ENCODE measurements around the gene MYH8. TPM values are rescaled to one million over a fixed set of nuclear protein-coding genes. Genes with fewer than 3 reads are reported as not detected.

The MYH8 gene
- total and polyA plus RNA-seq, 2 experiments from 2014 or later: not detected

GRCh38 chr17:10394201-10394887 is 27.4 kb downstream of the MYH8 start (continued):
- no peak for TF ChIP-seq ZNF114 (CRISPR knock-in tag; IDR thresholded peaks at IDR 0.05)
- TF ChIP-seq NANOG (IDR thresholded peaks at IDR 0.05; ENCODE audit: borderline replicate concordance): no peak

- no peaks in the 10 kb centered on the region for H3K27me3 ChIP-seq (ENCODE audit: insufficient read depth)
- TF ChIP-seq ZNF331 (CRISPR knock-in tag; IDR thresholded peaks at IDR 0.05; ENCODE audit: low read depth) (no peak), NANOG (IDR thresholded peaks at IDR 0.05; ENCODE audit: borderline replicate concordance) (no peak), EZH2 (IDR thresholded peaks at IDR 0.05; ENCODE audit: low read depth, unreplicated experiment) (no peak), ZNF462 (CRISPR knock-in tag; IDR thresholded peaks at IDR 0.05) (no peak), CREB1 (CRISPR knock-in tag; IDR thresholded peaks at IDR 0.05; ENCODE audit: low read depth) (no peak), STAT1 (IDR thresholded peaks at IDR 0.05; ENCODE audit: unreplicated experiment) (no peak)
- H3K36me3 ChIP-seq (ENCODE audit: insufficient read depth): no peaks in the 10 kb centered on the region
- no peaks in the 10 kb centered on the region for H3K36me3 Mint-ChIP-seq (ENCODE audit: low read depth)
- no peaks in the 10 kb centered on the region for H3F3A ChIP-seq (replicated peaks; ENCODE audit: low read depth)
- no peaks in the 10 kb centered on the region for H3K79me2 ChIP-seq (replicated peaks; ENCODE audit: insufficient read depth)
- H3K27ac ChIP-seq (ENCODE audit: low read depth): no peak overlapping the region
- ATAC-seq: no peak
- no peak for DNase-seq (ENCODE audit: low spot score)
- H3K27me3 Mint-ChIP-seq (ENCODE audit: insufficient read depth, low read depth, poor library complexity): peaks cover 1% of the 10 kb centered on the region
- H3K9me2 ChIP-seq (ENCODE audit: insufficient read depth): no peaks in the 10 kb centered on the region; the same call in 1 of the 2 replicates
- H3K4me1 Mint-ChIP-seq: no peaks in the 10 kb centered on the region
- H2AFZ ChIP-seq: no peak overlapping the region
- no peak overlapping the region for H3K4me3 ChIP-seq
- H3K27ac Mint-ChIP-seq: no peak overlapping the region
- no peak overlapping the region for H3K4me3 Mint-ChIP-seq
- H3K4me2 ChIP-seq: no peak overlapping the region
- no peaks in the 10 kb centered on the region for H4K20me1 ChIP-seq (replicated peaks; ENCODE audit: insufficient read depth)
- no peaks in the 10 kb centered on the region for H3K4me1 ChIP-seq (ENCODE audit: insufficient read depth)
- no peaks in the 10 kb centered on the region for H3K9me3 Mint-ChIP-seq
Measured at GRCh38 chr17:10392880-10393279, 28.9 kb downstream of the MYH8 start.
